Subcutaneous adipose tissue (tissue), 4 donors: ENCODE data around the gene COX6A1. TPM values are rescaled to one million over a fixed set of nuclear protein-coding genes. Genes with fewer than 3 reads are reported as not detected.

Experiments
- total RNA-seq, 4 donors: library from RNA; depleted of rRNA; stranded (reverse); fragments of >200 nt; gene quantifications; one replicate each; pipeline ENCODE4 v1.1.0, GENCODE V29; 2016

The COX6A1 gene
- total RNA-seq, 4 donors from 2014 or later: 514 to 710 (median 569) TPM

Other genes starting within 250 kb of the COX6A1 start
- 10 to 100 TPM; 36.4 to 56.7 (median 41.6) TPM for gene GCN1, start 243.4 kb upstream of the COX6A1 start, total RNA-seq
- gene RPLP0, start 237.0 kb upstream of the COX6A1 start, total RNA-seq: 1,000 to 10,000 TPM; 1,255 to 2,927 (median 2,327) TPM
- 10 to 100 TPM; 54.1 to 93.1 (median 65.0) TPM for gene PXN, start 172.4 kb upstream of the COX6A1 start, total RNA-seq
- gene RNU4-2, start 146.2 kb upstream of the COX6A1 start, total RNA-seq: under 1 TPM; under 0.01 TPM
- gene RNU4-1, start 144.9 kb upstream of the COX6A1 start, total RNA-seq: under 1 TPM; under 0.01 TPM
- gene SIRT4, start 135.8 kb upstream of the COX6A1 start, total RNA-seq: 1 to 10 TPM in 2 of 4 donors, under 1 TPM in 2; 0.82 to 10.0 (median 1.4) TPM
- not detected for gene PLA2G1B, start 110.3 kb upstream of the COX6A1 start, total RNA-seq
- gene MSI1, start 68.9 kb upstream of the COX6A1 start, total RNA-seq: not detected
- gene TRIAP1, start 8.3 kb downstream of the COX6A1 start, total RNA-seq: 10 to 100 TPM; 12.6 to 31.8 (median 15.7) TPM
- 10 to 100 TPM; 18.1 to 29.3 (median 25.5) TPM for gene GATC, start 8.3 kb downstream of the COX6A1 start, total RNA-seq
- 100 to 1,000 TPM in 1 of 4 donors, 10 to 100 TPM in 3; 61.4 to 100 (median 66.0) TPM for gene SRSF9, start 31.6 kb downstream of the COX6A1 start, total RNA-seq
- gene DYNLL1, start 58.0 kb downstream of the COX6A1 start, total RNA-seq: 100 to 1,000 TPM in 3 of 4 donors, 10 to 100 TPM in 1; 70.6 to 280 (median 137) TPM
- 10 to 100 TPM; 29.0 to 33.5 (median 30.5) TPM for gene COQ5, start 91.0 kb downstream of the COX6A1 start, total RNA-seq
- gene RNF10, start 96.2 kb downstream of the COX6A1 start, total RNA-seq: 100 to 1,000 TPM; 147 to 314 (median 180) TPM
- gene POP5, start 143.3 kb downstream of the COX6A1 start, total RNA-seq: 10 to 100 TPM; 20.4 to 57.4 (median 32.4) TPM
- gene CABP1, start 202.5 kb downstream of the COX6A1 start, total RNA-seq: 1 to 10 TPM in 1 of 4 donors, not detected in 3; 1.3 TPM
- gene MLEC, start 249.0 kb downstream of the COX6A1 start, total RNA-seq: 10 to 100 TPM; 65.1 to 94.1 (median 85.8) TPM